B cell (primary cell): ENCODE data around the gene PDZRN3.

Source experiments
- CTCF ChIP-seq: fragments of 200-600 bp; IDR thresholded peaks from one replicate; pipeline ENCODE4 v1.8.0; 2022; ENCODE audit warnings: antibody characterized with exemption, mild to moderate bottlenecking
- EZH2 ChIP-seq: IDR thresholded peaks from 2 replicates; pipeline ENCODE4 v1.6.1; 2012; ENCODE audit warnings: borderline replicate concordance, low read depth, mild to moderate bottlenecking, moderate library complexity, low read length; ENCODE audit not compliant: insufficient read depth, poor library complexity, severe bottlenecking

- TF ChIP-seq CTCF (no peak), EZH2 (no peak)
Observed at GRCh38 chr3:73504852-73505251, 119.9 kb downstream of the PDZRN3 start.
